ENCODE measurements around the gene CTXN3. TPM values are rescaled to one million over a fixed set of nuclear protein-coding genes. Genes with fewer than 3 reads are reported as not detected.

CTXN3 gene
- total and polyA plus RNA-seq, 10 of the 15 experiments (the other 5 are each of a cell fraction or from before 2014, with no cell fraction given), result not detected

DNA sequence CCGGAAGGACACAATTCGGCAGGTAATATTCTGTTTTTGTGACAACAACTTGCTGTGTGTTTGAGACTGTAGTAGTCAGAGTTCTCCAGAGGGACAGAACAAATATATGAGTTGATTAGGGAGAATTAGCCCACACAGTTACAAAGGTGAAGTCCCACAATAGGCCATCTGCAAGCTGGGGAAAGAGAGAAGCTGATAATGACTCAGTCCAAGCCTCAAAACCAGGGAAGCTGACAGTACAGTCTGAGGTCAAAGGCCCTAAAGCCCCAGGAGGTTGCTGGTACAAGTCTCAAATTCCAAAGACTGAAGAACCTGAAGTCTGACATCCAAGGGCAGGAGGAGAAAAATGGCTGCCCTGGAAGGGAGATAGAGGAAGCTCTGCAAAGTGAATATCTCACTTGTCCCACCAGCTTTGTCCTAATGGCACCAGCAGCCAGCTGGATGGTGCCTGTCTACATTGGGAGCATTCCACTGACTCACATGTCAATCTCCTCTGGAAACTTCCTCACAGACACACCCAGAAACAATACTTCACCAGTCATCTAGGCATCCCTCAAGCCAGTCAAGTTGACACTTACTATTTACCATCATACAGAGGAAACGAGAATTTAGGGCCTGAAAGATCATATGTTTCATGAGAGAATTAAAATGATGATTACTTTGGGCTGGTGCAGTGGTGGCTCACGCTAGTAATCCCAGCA lies 36.3 kb upstream of the CTXN3 start:
- CTCF ChIA-PET, result interaction anchor here (0.6 to 1.3 kb wide), 3 partner anchors 41 to 386 kb away, joined by 3 to 4 read pairs (median 3); no protein-coding TSS in a partner anchor
- BruUV-seq (replicated peaks), result no TSS peak
- no peak overlapping the region for H3K27ac ChIP-seq (ENCODE audit: control insufficient read depth, insufficient read depth)
- no peak overlapping the region for H3K9ac ChIP-seq (ENCODE audit: control insufficient read depth, insufficient read depth, low read length)
- no peaks in the 10 kb centered on the region for H3K79me2 ChIP-seq (ENCODE audit: control insufficient read depth, insufficient read depth, low read length)
- no peaks in the 10 kb centered on the region for H3K9me3 ChIP-seq (replicated peaks; ENCODE audit: control insufficient read depth, insufficient read depth, low read length)
- intact Hi-C loops (cut with micrococcal nuclease; ENCODE audit: unreplicated experiment), result no loop called here
- POLR2A ChIA-PET, result no interaction called here
- in situ Hi-C loops (cut with MboI), result no loop called here
- H3K4me2 ChIP-seq (ENCODE audit: control insufficient read depth, insufficient read depth), result no peak overlapping the region
- no peak overlapping the region for H2AFZ ChIP-seq (ENCODE audit: control insufficient read depth, low read depth, low read length)
- SMC1A ChIA-PET (ENCODE audit: uncharacterized antibody, unreplicated experiment), result interaction anchor here (0.7 to 2.2 kb wide), 9 partner anchors 10 to 294 kb away, joined by 3 to 11 read pairs (median 4); no protein-coding TSS in a partner anchor
- no peaks in the 10 kb centered on the region for H3K4me1 ChIP-seq (ENCODE audit: control insufficient read depth, insufficient read depth, low read length)
- H3K36me3 ChIP-seq (ENCODE audit: control insufficient read depth in 2 of 2, insufficient read depth in 2 of 2, low read length in 1 of 2), result no peaks in the 10 kb centered on the region
- DNase-seq (ENCODE audit: low read depth, low spot score) (no peak), ATAC-seq (no peak), FAIRE-seq (no peak)
- H3K4me3 ChIP-seq, result no peak overlapping the region
- H3K27me3 ChIP-seq (replicated peaks in 1 of 2; ENCODE audit: control insufficient read depth in 2 of 2, insufficient read depth in 2 of 2, low read length in 1 of 2), result no peaks in the 10 kb centered on the region
- TF ChIP-seq SIX5 (IDR thresholded peaks at IDR 0.05; ENCODE audit: low read depth, low read length, severe bottlenecking), result no peak
- no peak for TF ChIP-seq CREB1 (IDR thresholded peaks at IDR 0.05; ENCODE audit: low read depth)
- TF ChIP-seq TBL1XR1 (IDR thresholded peaks at IDR 0.05; ENCODE audit: low read depth, low read length), result no peak
- TF ChIP-seq IKZF1 (conservative IDR thresholded peaks at IDR 0.05), result no peak
- TF ChIP-seq MTA3 (IDR thresholded peaks at IDR 0.05; ENCODE audit: borderline replicate concordance, low read length), result no peak
- TF ChIP-seq, protein P1, sequence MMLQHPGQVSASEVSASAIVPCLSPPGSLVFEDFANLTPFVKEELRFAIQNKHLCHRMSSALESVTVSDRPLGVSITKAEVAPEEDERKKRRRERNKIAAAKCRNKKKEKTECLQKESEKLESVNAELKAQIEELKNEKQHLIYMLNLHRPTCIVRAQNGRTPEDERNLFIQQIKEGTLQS (IDR thresholded peaks at IDR 0.05; ENCODE audit: borderline replicate concordance, extremely low read depth, low read depth, low read length), result no peak
- TF ChIP-seq, protein P2, sequence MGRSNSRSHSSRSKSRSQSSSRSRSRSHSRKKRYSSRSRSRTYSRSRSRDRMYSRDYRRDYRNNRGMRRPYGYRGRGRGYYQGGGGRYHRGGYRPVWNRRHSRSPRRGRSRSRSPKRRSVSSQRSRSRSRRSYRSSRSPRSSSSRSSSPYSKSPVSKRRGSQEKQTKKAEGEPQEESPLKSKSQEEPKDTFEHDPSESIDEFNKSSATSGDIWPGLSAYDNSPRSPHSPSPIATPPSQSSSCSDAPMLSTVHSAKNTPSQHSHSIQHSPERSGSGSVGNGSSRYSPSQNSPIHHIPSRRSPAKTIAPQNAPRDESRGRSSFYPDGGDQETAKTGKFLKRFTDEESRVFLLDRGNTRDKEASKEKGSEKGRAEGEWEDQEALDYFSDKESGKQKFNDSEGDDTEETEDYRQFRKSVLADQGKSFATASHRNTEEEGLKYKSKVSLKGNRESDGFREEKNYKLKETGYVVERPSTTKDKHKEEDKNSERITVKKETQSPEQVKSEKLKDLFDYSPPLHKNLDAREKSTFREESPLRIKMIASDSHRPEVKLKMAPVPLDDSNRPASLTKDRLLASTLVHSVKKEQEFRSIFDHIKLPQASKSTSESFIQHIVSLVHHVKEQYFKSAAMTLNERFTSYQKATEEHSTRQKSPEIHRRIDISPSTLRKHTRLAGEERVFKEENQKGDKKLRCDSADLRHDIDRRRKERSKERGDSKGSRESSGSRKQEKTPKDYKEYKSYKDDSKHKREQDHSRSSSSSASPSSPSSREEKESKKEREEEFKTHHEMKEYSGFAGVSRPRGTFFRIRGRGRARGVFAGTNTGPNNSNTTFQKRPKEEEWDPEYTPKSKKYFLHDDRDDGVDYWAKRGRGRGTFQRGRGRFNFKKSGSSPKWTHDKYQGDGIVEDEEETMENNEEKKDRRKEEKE (IDR thresholded peaks at IDR 0.05), result no peak
- no peak for TF ChIP-seq RELA (IDR thresholded peaks at IDR 0.05; ENCODE audit: borderline replicate concordance, partially characterized antibody)
- TF ChIP-seq, protein P3, sequence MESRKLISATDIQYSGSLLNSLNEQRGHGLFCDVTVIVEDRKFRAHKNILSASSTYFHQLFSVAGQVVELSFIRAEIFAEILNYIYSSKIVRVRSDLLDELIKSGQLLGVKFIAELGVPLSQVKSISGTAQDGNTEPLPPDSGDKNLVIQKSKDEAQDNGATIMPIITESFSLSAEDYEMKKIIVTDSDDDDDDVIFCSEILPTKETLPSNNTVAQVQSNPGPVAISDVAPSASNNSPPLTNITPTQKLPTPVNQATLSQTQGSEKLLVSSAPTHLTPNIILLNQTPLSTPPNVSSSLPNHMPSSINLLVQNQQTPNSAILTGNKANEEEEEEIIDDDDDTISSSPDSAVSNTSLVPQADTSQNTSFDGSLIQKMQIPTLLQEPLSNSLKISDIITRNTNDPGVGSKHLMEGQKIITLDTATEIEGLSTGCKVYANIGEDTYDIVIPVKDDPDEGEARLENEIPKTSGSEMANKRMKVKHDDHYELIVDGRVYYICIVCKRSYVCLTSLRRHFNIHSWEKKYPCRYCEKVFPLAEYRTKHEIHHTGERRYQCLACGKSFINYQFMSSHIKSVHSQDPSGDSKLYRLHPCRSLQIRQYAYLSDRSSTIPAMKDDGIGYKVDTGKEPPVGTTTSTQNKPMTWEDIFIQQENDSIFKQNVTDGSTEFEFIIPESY (IDR thresholded peaks at IDR 0.05), result no peak
- TF ChIP-seq, protein P4, sequence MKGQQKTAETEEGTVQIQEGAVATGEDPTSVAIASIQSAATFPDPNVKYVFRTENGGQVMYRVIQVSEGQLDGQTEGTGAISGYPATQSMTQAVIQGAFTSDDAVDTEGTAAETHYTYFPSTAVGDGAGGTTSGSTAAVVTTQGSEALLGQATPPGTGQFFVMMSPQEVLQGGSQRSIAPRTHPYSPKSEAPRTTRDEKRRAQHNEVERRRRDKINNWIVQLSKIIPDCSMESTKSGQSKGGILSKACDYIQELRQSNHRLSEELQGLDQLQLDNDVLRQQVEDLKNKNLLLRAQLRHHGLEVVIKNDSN (IDR thresholded peaks at IDR 0.05; ENCODE audit: borderline replicate concordance, extremely low read length, insufficient read depth, low read depth, low read length), result no peak
- no peaks in the 10 kb centered on the region for H4K20me1 ChIP-seq (ENCODE audit: control insufficient read depth, insufficient read depth)
- 52% methylated on average over 4 of the region's 4 CpGs for WGBS (ENCODE audit: insufficient coverage, insufficient replicate concordance, low lambda C conversion rate, missing lambda C conversion rate)
- RAD21 ChIA-PET (ENCODE audit: unreplicated experiment), result interaction anchor here (1.2 to 1.5 kb wide), 2 partner anchors 26 to 42 kb away, joined by 3 to 4 read pairs; no protein-coding TSS in a partner anchor
